Kidney tubule cell (primary cell): ENCODE results near the gene CCDC8.
"Not testable (repeated sequence)": the region's sequence is repeated elsewhere in the genome, so short reads cannot be mapped to it uniquely, and the experiment has no call there.

Experiments used
- DNase-seq: peaks from one replicate; pipeline ENCODE4 v3.0.0-alpha.2; 2018; ENCODE audit warnings: low spot score

Gene CCDC8

GRCh38 chr19:46427518-46428045 is 14.2 kb upstream of the CCDC8 start:
- DNase-seq, result no peak

- peak; percentile 79 for DNase-seq
These were observed 13.3 kb upstream of the CCDC8 start for GRCh38 chr19:46426506-46427162.

- DNase-seq, result peak; percentile 88
These were observed 12.7 kb upstream of the CCDC8 start for GRCh38 chr19:46426035-46426505.

GRCh38 chr19:46423188-46423587 is 9.8 kb upstream of the CCDC8 start:
- DNase-seq, result no peak

GRCh38 chr19:46422344-46422743 is 9.0 kb upstream of the CCDC8 start:
- no peak for DNase-seq

GRCh38 chr19:46420056-46420455 is 6.7 kb upstream of the CCDC8 start:
- DNase-seq, result no peak

GRCh38 chr19:46415804-46416709 is 2.7 kb upstream of the CCDC8 start:
- DNase-seq, result peak; percentile 87

- DNase-seq, result not testable (repeated sequence)
These were observed 1.5 kb upstream of the CCDC8 start for GRCh38 chr19:46414899-46415298.

- DNase-seq, result no peak
These were observed 608 bp downstream of the CCDC8 start for GRCh38 chr19:46412650-46413261.

GRCh38 chr19:46411925-46412649 is 1.3 kb downstream of the CCDC8 start:
- DNase-seq, result no peak

- no peak for DNase-seq
These were observed 2.1 kb downstream of the CCDC8 start for GRCh38 chr19:46411088-46411924.

GRCh38 chr19:46410205-46411087 is 2.9 kb downstream of the CCDC8 start:
- DNase-seq, result no peak

- DNase-seq, result no peak
These were observed 4.2 kb downstream of the CCDC8 start for GRCh38 chr19:46409191-46409590.

- DNase-seq, result peak; percentile 32
These were observed 4.7 kb downstream of the CCDC8 start for GRCh38 chr19:46408664-46409039.

GRCh38 chr19:46407856-46408663 is 5.3 kb downstream of the CCDC8 start:
- no peak for DNase-seq

GRCh38 chr19:46406976-46407375 is 6.4 kb downstream of the CCDC8 start:
- DNase-seq, result no peak

GRCh38 chr19:46404753-46405468 is 8.5 kb downstream of the CCDC8 start:
- DNase-seq, result peak; percentile 52

- DNase-seq, result peak; percentile 75
These were observed 9.2 kb downstream of the CCDC8 start for GRCh38 chr19:46404055-46404752.
